HG03432 (cell line): ENCODE measurements around the gene PTPN12.
"Not testable (repeated sequence)": the region's sequence is repeated elsewhere in the genome, so short reads cannot be mapped to it uniquely, and the experiment has no call there.

Experiments used
- ATAC-seq: cut with Tn5 transposase; IDR thresholded peaks from one replicate; pipeline ENCODE4 v1.9.1; 2021; ENCODE audit warnings: mild to moderate bottlenecking, moderate library complexity; ENCODE audit not compliant: unreplicated experiment

The PTPN12 gene

GRCh38 chr7:77576856-77577255 is 39.8 kb downstream of the PTPN12 start:
- ATAC-seq, result no peak

DNA sequence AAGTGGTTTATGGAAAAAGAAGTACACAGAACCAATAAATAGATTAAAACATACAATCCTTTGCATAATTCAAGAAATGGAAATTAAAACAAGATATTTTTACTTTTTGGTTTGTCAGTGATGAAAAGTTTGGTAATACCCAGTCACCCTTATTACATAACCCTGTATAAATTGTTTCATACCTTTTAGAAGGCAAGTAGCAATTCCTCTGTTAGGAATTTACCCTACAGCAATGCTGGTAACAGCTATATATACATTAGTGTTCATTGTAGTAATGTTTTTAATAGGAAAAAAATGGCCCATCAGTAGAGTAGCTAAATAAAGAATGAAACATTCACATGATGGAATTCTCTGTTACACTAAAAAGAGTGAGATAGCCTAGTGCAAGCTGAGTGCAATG is 42.7 kb downstream of the PTPN12 start:
- no peak for ATAC-seq

GRCh38 chr7:77580762-77581350 is 43.8 kb downstream of the PTPN12 start:
- ATAC-seq, result no peak

- ATAC-seq, result no peak
Observed at GRCh38 chr7:77587272-77587671, 50.2 kb downstream of the PTPN12 start.

DNA sequence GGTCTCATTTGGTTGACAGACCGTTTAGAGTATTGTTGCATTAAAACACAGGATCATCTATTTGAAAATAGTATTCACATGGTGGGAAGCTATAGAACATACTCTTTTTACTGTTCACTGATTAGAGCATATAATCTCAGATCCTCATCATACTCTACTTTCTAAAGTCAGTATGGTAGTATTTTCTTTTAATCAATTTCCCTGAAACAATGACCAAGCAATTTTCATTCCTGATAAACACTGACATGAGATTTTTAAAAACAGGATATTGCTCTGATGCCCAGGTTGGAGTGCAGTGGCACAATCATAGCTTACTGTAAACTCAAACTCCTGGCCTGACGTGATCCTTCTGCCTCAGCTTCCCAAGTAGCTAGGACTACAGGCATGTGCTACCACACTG is 63.9 kb downstream of the PTPN12 start:
- ATAC-seq, result no peak

- no peak for ATAC-seq
Observed at GRCh38 chr7:77606562-77606961, 69.5 kb downstream of the PTPN12 start.

DNA sequence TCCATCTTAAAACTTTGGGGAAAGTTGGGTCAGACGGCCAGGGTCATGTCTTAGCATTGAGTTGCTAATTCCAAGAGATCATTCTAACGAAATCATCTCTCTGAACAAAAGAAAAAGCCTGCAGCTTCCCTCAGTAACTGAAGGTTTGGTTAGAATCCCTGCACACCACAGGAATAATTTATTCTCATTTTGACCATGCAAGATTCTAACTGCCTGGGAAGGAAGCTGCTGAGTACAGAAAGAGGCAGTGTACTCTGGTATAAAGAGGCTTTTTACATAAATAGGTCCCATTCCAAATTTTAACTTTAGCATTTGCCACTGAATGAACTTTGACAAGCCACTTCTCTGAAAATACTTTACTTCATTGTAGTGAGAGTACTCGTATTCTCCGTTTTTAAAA is 82.2 kb downstream of the PTPN12 start:
- no peak for ATAC-seq

- no peak for ATAC-seq
Observed at GRCh38 chr7:77626586-77627308, 89.7 kb downstream of the PTPN12 start.

DNA sequence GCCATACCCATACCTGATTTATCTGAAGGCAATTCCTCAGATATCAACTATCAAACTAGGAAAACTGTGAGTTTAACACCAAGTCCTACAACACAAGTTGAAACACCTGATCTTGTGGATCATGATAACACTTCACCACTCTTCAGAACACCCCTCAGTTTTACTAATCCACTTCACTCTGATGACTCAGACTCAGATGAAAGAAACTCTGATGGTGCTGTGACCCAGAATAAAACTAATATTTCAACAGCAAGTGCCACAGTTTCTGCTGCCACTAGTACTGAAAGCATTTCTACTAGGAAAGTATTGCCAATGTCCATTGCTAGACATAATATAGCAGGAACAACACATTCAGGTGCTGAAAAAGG is 90.2 kb downstream of the PTPN12 start:
- ATAC-seq, result no peak

DNA sequence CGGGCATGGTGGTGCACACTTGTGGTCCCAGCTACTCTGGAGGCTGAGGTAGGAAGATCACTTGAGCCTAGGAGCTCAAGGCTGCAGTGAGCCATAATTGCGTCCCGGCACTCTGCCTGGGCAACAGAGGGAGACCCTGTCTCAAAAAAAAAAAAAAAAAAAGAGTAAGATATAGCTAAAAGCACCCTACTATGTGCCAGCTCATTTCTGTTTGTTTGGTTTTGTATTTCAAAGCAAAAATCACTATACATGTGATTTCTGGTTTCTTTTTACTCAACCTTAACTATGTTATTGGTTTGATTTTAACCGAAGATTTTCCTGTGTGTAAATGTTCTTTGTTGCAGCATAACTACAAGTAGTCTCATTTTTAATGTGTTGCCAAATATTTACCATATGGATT is 92.7 kb downstream of the PTPN12 start:
- no peak for ATAC-seq

GRCh38 chr7:77631820-77632219 is 94.7 kb downstream of the PTPN12 start:
- ATAC-seq, result no peak

DNA sequence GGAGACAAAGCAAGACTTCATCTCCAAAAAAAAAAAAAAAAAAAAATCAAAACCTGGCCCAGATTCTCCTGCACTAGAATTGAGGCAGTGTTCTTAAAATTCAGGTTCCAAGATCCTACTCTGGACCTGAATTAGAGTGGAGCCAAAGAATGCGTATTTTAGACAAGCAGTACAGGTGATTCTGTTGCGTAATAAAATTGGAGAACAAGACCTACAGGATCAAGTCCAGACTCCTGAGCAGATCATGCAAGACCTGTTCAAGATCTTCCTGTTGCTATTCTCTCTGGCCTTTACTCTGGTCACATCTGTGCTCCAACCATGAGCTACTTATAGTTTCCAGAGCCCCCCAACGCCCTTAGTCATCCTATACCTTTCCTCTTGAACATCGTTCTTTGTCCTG is 107.7 kb downstream of the PTPN12 start:
- no peak for ATAC-seq

- no peak for ATAC-seq
Observed at GRCh38 chr7:77648742-77649338, 111.7 kb downstream of the PTPN12 start.

DNA sequence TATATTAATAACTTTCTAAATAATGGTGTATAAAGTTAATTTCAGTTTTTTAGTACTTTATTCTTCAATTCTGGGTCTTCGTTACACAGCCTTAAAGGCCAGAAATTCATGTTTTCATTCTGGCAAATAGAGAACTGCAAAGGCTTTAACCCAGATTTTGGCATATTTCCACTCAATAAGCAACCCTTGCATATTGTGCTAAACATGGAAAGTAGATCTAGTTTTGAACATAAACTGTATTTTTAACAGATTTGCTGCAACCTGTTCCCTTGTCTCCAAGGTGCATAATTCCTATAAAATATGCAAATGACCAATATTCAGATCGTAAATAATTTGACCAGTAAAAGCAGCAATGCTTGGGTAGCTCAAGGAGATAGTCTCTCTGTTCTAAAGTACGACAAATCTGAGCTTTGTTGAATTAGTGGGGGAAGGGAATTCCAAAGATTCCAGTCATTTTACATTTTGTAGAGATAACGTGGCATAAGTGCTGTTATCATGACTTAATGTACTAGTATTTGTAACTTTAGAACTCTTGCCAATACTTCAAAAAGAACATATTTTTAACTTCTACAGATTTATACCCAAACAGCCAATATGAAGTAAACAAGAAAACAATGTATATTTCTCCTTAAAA is 112.7 kb downstream of the PTPN12 start:
- ATAC-seq, result no peak

- ATAC-seq, result no peak
Observed at GRCh38 chr7:77651575-77652162, 114.6 kb downstream of the PTPN12 start.

DNA sequence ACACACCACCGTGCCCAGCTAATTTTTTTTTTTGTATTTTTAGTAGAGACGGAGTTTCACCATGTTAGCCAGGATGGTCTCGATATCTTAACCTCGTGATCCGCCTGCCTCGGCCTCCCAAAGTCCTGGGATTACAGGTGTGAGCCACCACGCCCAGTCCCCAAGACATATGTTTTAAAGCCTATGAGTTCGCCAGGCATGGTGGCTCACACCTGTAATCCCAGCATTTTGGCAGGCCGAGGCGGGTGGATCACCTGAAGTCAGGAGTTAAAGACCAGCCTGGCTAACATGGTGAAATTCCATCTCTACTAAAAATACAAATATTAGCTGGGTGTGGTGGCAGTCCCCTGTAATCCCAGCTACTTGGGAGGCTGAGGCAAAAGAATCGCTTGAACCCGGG is 115.7 kb downstream of the PTPN12 start:
- not testable (repeated sequence) for ATAC-seq

DNA sequence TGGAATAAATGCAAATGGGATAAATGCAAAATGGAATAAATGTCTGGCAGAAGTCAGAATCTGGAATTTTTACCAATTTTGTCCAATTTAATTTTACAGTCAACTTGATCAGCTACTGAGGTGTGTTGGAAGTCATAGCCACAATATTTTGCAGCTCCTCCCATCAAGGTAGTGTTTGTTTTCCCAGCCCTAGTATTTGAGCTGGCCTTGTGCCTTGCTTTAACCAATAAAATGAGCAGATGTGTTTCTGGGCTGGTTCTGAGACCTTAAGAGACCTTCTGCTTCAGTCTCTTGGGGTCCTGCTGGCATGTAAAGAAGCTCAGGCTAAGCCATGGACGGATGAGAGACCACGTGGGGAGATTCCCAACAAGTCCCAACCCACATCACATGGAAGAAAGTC is 116.5 kb downstream of the PTPN12 start:
- no peak for ATAC-seq

GRCh38 chr7:77655356-77655755 is 118.3 kb downstream of the PTPN12 start:
- no peak for ATAC-seq

GRCh38 chr7:77655836-77656455 is 118.9 kb downstream of the PTPN12 start:
- no peak for ATAC-seq

DNA sequence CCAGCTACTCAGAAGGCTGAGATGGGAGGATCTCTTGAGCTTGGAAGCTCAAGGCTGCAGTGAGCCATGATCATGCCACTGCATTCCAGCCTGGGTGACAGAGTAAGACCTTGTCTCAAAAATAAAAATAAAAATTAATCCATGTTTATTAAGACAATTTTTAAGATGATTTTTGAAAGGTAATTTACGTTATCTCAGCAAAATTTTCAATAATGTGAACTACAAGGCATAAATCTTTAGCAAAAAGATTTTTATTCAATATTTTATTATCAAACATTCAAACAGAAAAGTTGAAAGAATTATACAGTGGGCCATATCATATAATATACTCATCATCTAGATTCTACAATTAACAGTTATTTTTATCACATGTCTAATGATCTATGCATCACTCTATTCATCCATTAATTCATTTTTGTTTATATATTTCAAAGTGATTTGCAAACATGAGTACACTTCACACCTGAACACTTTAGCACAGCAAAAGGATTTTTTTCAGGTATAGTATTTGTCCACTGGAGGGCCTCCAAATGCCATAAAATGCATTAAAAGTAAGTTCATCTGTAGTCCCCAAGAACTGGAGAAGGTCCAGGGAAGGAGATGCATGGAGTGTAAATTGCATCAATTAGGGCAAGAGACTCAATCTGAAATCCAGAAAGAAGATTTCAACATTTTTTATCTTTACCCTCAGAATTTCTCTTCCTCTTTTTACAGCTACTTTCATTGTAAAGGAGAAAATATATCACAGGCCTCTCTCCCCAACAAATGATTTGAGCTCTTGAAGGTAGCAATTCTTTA is 120.5 kb downstream of the PTPN12 start:
- peak; percentile 60 for ATAC-seq
